AG10803 (cell line): ENCODE results near the gene RGS6.

ENCODE experiments used
- DNase-seq: peaks from one replicate; pipeline ENCODE4 v3.0.0; 2010; ENCODE audit warnings: low read depth
- H3K4me3 ChIP-seq: 2 replicates; pipeline ENCODE4 v1.5.1; 2011; ENCODE audit warnings: mild to moderate bottlenecking, low read length, control low read depth
- TF ChIP-seq, protein P1 (sequence below): conservative IDR thresholded peaks from 2 replicates; pipeline ENCODE4 v1.5.1; 2011; ENCODE audit warnings: mild to moderate bottlenecking, low read length, control low read depth, inconsistent platforms

Gene RGS6

DNA sequence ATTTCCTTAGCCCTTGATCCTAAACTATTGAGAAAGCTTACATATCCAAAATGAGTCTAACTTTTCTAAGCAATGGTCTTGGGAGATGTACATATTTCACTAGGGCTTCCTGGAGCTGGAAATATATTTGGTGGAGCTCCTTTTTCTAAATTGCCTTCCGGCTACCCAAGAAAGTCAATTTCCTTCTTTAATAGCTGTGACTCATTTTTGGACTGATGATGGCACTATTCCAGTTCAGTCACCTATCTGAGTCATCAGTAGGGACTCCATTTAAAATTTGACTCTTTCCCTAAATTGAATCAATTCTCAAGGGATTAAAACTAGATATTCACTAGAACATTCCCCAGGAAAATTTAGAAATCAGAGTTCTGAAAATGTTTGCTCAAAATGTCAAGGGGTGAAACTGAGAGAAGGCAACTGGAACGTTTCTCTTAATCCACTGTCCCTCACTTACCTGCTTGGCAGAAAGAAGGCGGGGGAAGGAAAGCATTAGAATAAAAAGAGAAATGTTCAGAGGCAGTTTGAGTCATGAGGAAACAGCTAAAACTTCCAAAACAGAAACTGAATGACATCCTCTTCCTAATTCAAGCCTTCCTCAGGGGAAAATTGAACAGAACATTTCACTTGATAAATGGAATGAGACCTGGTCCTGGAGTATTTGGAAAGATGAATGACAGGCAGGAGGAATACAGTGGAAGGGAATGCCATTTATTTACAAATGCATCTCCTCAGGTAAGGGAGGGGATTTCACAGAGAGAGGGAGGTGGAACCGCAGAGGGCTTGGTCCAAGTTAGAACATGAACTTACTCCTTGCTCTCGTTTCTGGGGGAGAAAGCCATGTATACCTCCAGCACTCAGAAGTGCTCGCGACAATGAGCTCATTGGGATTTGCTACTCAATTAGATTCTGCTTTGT is 91.2 kb downstream of the RGS6 start:
- no peak overlapping the region for H3K4me3 ChIP-seq
- no peak for DNase-seq
- TF ChIP-seq, protein P1, sequence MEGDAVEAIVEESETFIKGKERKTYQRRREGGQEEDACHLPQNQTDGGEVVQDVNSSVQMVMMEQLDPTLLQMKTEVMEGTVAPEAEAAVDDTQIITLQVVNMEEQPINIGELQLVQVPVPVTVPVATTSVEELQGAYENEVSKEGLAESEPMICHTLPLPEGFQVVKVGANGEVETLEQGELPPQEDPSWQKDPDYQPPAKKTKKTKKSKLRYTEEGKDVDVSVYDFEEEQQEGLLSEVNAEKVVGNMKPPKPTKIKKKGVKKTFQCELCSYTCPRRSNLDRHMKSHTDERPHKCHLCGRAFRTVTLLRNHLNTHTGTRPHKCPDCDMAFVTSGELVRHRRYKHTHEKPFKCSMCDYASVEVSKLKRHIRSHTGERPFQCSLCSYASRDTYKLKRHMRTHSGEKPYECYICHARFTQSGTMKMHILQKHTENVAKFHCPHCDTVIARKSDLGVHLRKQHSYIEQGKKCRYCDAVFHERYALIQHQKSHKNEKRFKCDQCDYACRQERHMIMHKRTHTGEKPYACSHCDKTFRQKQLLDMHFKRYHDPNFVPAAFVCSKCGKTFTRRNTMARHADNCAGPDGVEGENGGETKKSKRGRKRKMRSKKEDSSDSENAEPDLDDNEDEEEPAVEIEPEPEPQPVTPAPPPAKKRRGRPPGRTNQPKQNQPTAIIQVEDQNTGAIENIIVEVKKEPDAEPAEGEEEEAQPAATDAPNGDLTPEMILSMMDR: no peak

DNA sequence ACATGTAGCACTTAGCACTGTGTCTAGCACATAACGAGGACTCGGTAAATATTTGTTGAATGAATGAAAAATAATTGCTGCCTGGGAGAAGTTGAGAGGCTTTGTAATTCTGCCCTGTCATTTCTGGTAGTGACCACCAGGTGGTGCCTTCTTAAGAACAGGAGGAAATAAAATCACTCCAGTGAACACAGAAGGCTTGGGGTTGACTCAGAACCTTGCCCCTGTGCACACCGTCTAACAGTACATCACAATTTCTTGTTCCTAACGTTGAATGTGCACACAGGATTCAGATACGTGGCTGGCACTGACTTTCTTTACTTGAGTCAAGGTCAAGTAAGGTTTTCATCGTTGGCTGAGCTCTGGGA is 91.8 kb downstream of the RGS6 start:
- DNase-seq: peak; percentile 2
- TF ChIP-seq, protein P1: peak; percentile 18
- no peak overlapping the region for H3K4me3 ChIP-seq

DNA sequence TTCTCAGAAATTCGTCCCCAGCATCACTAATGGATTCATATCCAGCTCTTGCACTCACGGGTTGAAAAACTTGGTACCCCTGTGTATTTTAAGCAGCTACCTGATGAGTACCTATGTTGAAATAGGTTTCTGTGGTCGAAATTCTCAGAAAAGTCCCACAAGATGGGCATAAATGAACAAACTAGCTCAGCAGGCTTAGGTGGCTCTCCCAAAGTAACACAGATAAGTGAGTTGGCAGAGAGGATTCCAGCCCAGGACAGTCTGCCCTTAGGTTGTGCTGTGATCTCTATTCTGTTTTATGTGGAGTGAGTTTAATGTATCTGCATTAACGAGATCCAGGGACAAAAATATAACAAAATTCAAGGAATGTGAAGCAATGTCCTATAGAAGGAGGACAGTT is 92.3 kb downstream of the RGS6 start:
- TF ChIP-seq, protein P1: no peak
- H3K4me3 ChIP-seq: no peak overlapping the region
- DNase-seq: no peak

DNA sequence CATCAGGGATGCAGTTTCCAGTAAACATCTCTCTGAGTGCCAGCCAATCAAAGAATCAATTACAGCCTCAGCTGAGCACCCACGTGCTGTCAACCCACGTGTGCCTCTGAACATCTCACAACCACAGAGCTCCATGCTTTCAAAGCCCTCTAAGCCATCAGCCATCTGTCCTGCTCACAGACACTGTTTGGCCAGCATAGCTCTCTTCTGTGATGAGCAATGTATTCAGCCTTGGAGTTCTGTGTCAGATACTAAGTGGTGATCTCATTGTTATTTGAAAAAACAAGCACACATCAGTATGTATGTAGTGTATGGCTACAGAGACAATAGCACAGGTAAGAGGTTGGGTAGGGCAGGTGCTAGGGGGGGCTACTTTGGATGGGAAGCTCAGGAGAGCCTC is 94.3 kb downstream of the RGS6 start:
- TF ChIP-seq, protein P1: no peak
- no peak overlapping the region for H3K4me3 ChIP-seq
- DNase-seq: no peak

DNA sequence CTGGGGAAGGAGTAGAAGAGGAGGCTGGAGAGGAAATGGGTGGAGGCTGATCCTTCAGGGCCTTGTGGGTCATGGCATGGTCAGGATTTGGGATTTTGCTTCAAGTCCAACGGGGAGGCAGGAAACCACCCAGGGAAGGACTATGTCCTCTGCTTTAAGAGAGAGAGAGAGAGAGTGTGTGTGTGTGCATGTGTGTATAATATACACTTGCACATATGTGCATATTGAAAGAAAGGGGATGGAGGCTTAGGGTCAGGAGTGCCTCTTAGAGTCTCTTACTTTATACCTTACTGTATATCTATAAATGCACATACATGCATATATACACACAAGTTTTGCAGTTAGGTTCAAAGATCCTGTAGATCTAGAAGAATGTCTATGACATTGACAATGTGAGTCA is 94.8 kb downstream of the RGS6 start:
- TF ChIP-seq, protein P1: no peak
- DNase-seq: no peak
- H3K4me3 ChIP-seq: no peak overlapping the region

DNA sequence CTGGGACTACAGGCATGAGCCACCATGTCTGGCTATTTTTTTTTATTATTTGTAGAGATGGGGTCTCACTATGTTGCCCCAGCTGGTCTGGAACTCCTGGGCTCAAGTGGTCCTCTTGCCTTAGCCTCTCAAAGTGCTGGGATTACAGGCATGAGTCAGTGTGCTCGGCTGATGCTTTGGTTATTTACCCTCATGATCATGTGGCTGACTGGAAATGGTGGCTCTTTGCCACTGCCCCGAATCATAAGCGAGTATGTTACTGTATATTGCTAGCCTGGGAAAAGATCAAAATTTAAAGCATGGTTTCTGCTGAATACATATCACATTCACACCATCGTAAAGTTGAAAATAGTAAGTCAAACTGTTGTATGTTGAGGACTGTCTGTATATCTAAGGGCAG is 101.1 kb downstream of the RGS6 start:
- TF ChIP-seq, protein P1: no peak
- DNase-seq: no peak
- no peak overlapping the region for H3K4me3 ChIP-seq

DNA sequence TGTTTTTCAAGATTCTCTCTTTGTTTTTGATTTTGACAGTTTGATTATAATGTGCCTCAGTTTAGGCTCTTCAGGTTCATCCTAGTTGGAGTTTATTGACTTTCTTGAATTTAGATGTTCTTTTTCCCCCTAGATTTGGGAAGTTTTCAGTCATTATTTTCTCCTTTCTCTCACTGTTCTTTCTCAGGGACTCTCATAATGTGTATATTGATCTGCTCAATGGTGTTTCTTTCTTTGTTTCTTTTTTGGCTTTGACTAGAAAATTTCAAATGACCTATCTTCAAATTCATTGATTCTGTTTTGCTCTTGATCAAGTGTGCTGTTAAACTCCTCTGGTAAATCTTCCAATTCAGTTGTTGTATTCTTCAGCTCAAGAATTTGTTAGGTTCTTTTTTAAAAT is 108.3 kb downstream of the RGS6 start:
- no peak overlapping the region for H3K4me3 ChIP-seq
- no peak for DNase-seq
- TF ChIP-seq, protein P1: no peak
